ENCODE measurements around the gene DDX11. TPM values are rescaled to one million over a fixed set of nuclear protein-coding genes. Genes with fewer than 3 reads are reported as not detected.
"Not testable (repeated sequence)": the region's sequence is repeated elsewhere in the genome, so short reads cannot be mapped to it uniquely, and the experiment has no call there.

Gene DDX11
- total and polyA plus RNA-seq, 2 experiments from 2014 or later: 66.0 to 103 TPM

DNA sequence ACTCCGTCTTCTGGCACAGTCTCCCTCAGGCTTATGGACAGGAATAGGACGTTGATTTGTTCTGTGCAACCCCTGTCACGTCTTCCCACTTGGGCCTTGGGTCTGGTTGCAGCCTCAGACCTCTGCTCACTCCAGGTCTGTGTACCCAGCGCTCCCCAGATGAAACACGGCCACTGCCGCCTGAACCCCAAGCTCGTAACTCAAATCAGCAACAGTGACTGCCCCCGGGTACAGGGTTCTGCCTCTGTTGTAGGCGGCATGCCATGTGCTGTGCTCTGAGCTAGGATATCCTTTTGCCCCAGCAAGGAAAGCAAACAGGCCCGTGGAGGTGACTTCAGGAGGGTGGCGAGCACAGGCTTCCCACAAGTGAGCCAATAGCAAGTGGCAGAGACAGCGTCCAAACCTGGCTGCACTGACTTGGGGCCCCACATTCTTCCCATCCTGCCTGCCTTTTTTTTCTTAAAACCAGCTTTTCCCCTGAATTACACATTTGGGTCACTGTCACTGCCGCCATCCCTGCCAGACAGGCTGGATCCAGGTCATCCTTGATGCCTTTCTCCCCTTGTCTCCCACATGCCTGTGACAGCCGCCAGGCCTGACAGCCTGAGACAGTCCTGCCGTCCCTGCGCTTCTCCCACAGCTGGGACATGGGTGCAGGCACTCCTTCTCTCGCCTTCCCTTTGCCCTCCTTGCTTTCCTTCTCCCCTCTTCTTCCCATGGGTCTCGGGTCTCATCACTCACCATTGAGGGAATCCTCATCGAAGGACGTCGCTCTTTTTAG is 21.6 kb downstream of the DDX11 start:
- not testable (repeated sequence) for H3K79me2 ChIP-seq (replicated peaks; ENCODE audit: insufficient read depth); H3F3A ChIP-seq (replicated peaks; ENCODE audit: low read depth); H3K4me2 ChIP-seq; H3K9me2 ChIP-seq (ENCODE audit: insufficient read depth); H3K27me3 Mint-ChIP-seq (ENCODE audit: insufficient read depth, low read depth, poor library complexity); H3K27ac ChIP-seq (ENCODE audit: low read depth); H3K9me3 Mint-ChIP-seq; H3K36me3 ChIP-seq (ENCODE audit: insufficient read depth); H3K4me3 ChIP-seq; H3K27ac Mint-ChIP-seq; H3K4me1 ChIP-seq (ENCODE audit: insufficient read depth); H2AFZ ChIP-seq; ATAC-seq; H3K4me3 Mint-ChIP-seq; H3K4me1 Mint-ChIP-seq; DNase-seq (ENCODE audit: low spot score); H3K27me3 ChIP-seq (ENCODE audit: insufficient read depth); H4K20me1 ChIP-seq (replicated peaks; ENCODE audit: insufficient read depth)
- peaks cover 54% of the 10 kb centered on the region for H3K36me3 Mint-ChIP-seq (ENCODE audit: low read depth)

DNA sequence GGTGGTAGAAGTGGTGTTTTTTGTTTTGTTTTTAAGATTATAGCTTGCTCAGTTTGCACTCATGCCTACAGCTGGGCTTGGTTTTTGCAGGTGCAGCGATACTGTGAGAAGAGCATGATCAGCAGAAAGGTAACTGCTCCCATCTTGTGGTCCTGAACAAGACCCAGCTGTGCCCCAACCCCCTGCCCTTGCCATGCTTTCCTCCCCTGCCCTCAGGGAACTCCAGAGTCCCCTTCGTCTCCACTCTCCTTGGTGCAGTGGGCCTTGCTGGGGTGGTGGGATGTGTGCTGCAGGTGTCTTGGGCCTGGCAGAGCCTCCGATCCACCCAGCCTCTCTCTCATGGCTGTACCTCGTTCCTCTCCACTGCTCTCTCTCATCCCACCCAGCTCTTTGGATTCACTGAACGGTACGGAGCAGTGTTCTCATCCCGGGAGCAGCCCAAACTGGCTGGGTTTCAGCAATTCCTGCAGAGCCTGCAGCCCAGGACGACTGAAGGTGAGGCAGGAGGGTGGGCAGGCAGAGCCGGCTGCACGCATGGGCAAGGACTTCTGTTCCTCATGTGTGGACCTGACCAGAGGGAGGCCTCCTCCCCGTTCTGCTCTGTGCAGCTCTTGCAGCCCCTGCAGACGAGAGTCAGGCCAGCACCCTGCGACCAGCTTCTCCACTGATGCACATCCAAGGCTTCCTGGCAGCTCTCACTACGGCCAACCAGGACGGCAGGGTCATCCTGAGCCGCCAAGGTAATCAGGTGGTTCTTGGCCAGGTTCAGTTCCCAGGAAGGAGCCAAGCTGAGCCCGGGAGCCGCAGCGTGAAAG is 22.8 kb downstream of the DDX11 start:
- not testable (repeated sequence) for H3F3A ChIP-seq (replicated peaks; ENCODE audit: low read depth); ATAC-seq; H3K9me3 Mint-ChIP-seq; H3K4me3 ChIP-seq; H3K9me2 ChIP-seq (ENCODE audit: insufficient read depth); H3K27ac ChIP-seq (ENCODE audit: low read depth); H3K79me2 ChIP-seq (replicated peaks; ENCODE audit: insufficient read depth); DNase-seq (ENCODE audit: low spot score); H3K4me1 ChIP-seq (ENCODE audit: insufficient read depth); H3K4me3 Mint-ChIP-seq; H3K36me3 ChIP-seq (ENCODE audit: insufficient read depth); H3K4me2 ChIP-seq; H3K27me3 ChIP-seq (ENCODE audit: insufficient read depth); H4K20me1 ChIP-seq (replicated peaks; ENCODE audit: insufficient read depth); H2AFZ ChIP-seq; H3K27ac Mint-ChIP-seq; H3K4me1 Mint-ChIP-seq; H3K27me3 Mint-ChIP-seq (ENCODE audit: insufficient read depth, low read depth, poor library complexity)
- H3K36me3 Mint-ChIP-seq (ENCODE audit: low read depth): peaks cover 58% of the 10 kb centered on the region

DNA sequence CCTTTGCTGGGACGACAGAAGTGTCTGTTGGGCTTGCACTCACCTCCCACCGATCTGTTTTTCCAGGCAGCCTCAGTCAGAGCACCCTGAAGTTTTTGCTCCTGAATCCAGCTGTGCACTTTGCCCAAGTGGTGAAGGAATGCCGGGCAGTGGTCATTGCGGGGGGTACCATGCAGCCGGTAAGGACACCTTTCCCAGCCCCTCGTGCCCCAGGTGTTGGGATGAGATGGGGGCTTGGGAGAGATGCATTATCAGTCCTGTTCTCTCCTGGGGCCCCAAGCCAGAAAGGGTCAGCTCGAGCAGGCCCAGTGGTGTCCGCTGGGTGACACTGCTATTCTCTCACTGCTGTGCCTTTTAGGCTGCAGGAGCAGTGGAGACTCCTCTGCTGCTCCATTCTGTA is 24.2 kb downstream of the DDX11 start:
- not testable (repeated sequence) for H3K9me3 Mint-ChIP-seq; H3K4me2 ChIP-seq; H3K27ac ChIP-seq (ENCODE audit: low read depth); H3K4me3 Mint-ChIP-seq; H3K27me3 ChIP-seq (ENCODE audit: insufficient read depth); H2AFZ ChIP-seq; H3K4me1 Mint-ChIP-seq; H4K20me1 ChIP-seq (replicated peaks; ENCODE audit: insufficient read depth); H3K79me2 ChIP-seq (replicated peaks; ENCODE audit: insufficient read depth); DNase-seq (ENCODE audit: low spot score); ATAC-seq; H3K9me2 ChIP-seq (ENCODE audit: insufficient read depth); H3F3A ChIP-seq (replicated peaks; ENCODE audit: low read depth); H3K27ac Mint-ChIP-seq; H3K4me3 ChIP-seq; H3K36me3 ChIP-seq (ENCODE audit: insufficient read depth); H3K27me3 Mint-ChIP-seq (ENCODE audit: insufficient read depth, low read depth, poor library complexity); H3K4me1 ChIP-seq (ENCODE audit: insufficient read depth)
- H3K36me3 Mint-ChIP-seq (ENCODE audit: low read depth): peaks cover 54% of the 10 kb centered on the region

DNA sequence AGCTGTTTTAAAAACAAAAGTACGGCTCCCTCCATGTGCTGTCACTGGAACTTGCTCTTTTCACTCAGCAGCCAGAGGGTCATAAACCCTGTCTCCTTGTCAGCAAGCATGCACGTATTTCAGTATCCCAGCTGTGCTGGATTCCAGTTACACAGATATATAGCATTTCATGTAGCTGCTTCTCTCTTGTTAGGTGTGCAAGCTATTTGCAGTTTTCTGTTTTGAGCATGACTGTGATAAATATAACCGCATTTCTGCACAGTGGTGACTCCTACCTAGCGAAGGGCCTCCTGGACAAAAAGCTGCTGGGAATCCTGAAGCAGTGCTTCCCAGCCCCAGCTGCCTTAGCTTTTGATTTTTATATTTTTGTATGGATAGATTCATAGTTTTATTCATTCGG is 24.7 kb downstream of the DDX11 start:
- not testable (repeated sequence) for H3K27me3 ChIP-seq (ENCODE audit: insufficient read depth); H4K20me1 ChIP-seq (replicated peaks; ENCODE audit: insufficient read depth); H3K9me3 Mint-ChIP-seq; H3K4me3 Mint-ChIP-seq; H3K79me2 ChIP-seq (replicated peaks; ENCODE audit: insufficient read depth); H3K4me1 ChIP-seq (ENCODE audit: insufficient read depth); H3K4me1 Mint-ChIP-seq; H2AFZ ChIP-seq; H3F3A ChIP-seq (replicated peaks; ENCODE audit: low read depth); DNase-seq (ENCODE audit: low spot score); H3K9me2 ChIP-seq (ENCODE audit: insufficient read depth); H3K4me3 ChIP-seq; H3K27ac ChIP-seq (ENCODE audit: low read depth); H3K27ac Mint-ChIP-seq; ATAC-seq; H3K4me2 ChIP-seq; H3K27me3 Mint-ChIP-seq (ENCODE audit: insufficient read depth, low read depth, poor library complexity); H3K36me3 ChIP-seq (ENCODE audit: insufficient read depth)
- H3K36me3 Mint-ChIP-seq (ENCODE audit: low read depth): peaks cover 58% of the 10 kb centered on the region

DNA sequence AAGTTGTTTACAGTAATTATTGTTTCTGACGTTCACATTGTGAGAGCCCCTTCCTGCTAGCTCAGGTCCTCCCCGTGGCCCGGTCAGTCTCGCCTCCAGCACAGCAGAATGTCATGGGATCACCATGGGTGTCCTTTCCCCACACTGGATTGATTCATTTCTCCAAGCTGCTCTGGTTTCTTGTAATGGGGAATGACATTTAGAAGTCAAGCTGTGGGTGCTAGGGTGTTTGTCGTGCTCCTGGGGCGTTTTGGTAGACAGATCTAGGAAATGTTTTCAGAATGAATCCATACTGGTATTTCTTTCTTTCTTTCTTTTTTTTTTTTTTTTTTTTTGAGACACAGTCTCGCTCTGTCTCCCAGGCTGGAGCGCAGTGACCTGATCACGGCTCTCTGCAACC is 25.1 kb downstream of the DDX11 start:
- not testable (repeated sequence) for H3K27me3 ChIP-seq (ENCODE audit: insufficient read depth); H3F3A ChIP-seq (replicated peaks; ENCODE audit: low read depth); H3K27ac Mint-ChIP-seq; H3K9me2 ChIP-seq (ENCODE audit: insufficient read depth); H2AFZ ChIP-seq; H3K4me3 Mint-ChIP-seq; H3K4me2 ChIP-seq; ATAC-seq; H3K27ac ChIP-seq (ENCODE audit: low read depth); H3K4me1 ChIP-seq (ENCODE audit: insufficient read depth); H4K20me1 ChIP-seq (replicated peaks; ENCODE audit: insufficient read depth); DNase-seq (ENCODE audit: low spot score); H3K27me3 Mint-ChIP-seq (ENCODE audit: insufficient read depth, low read depth, poor library complexity); H3K9me3 Mint-ChIP-seq; H3K36me3 ChIP-seq (ENCODE audit: insufficient read depth); H3K79me2 ChIP-seq (replicated peaks; ENCODE audit: insufficient read depth); H3K4me1 Mint-ChIP-seq; H3K4me3 ChIP-seq
- H3K36me3 Mint-ChIP-seq (ENCODE audit: low read depth): peaks cover 61% of the 10 kb centered on the region

DNA sequence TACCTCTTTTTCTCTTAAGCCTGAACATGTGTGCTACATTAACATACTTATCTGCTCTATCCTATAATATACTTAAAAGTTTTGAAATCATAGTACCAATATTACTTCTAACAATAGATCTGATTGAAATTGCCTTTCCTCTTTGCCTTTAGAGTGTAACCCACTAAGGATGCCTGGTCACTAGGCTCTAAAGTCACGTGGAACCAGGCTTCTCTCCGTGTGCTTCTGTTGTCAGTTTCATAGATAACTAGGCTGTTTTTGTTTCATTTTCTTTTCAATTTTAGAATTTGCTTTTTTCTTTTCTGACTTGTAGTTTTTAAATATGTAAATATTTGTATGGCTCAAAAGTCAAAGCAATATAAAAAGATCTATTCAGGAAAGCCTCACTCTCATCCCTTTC is 25.8 kb downstream of the DDX11 start:
- not testable (repeated sequence) for ATAC-seq; H3K36me3 ChIP-seq (ENCODE audit: insufficient read depth); H3K4me1 ChIP-seq (ENCODE audit: insufficient read depth); H3K4me3 ChIP-seq; H3K4me1 Mint-ChIP-seq; H3F3A ChIP-seq (replicated peaks; ENCODE audit: low read depth); H3K79me2 ChIP-seq (replicated peaks; ENCODE audit: insufficient read depth); H3K27me3 Mint-ChIP-seq (ENCODE audit: insufficient read depth, low read depth, poor library complexity); H3K27me3 ChIP-seq (ENCODE audit: insufficient read depth); H4K20me1 ChIP-seq (replicated peaks; ENCODE audit: insufficient read depth); H3K27ac Mint-ChIP-seq; H3K9me2 ChIP-seq (ENCODE audit: insufficient read depth); H3K4me3 Mint-ChIP-seq; DNase-seq (ENCODE audit: low spot score); H2AFZ ChIP-seq; H3K9me3 Mint-ChIP-seq; H3K27ac ChIP-seq (ENCODE audit: low read depth); H3K4me2 ChIP-seq
- H3K36me3 Mint-ChIP-seq (ENCODE audit: low read depth): peaks cover 61% of the 10 kb centered on the region

All from GM23338 (cell line).